ENCODE data around the gene C1RL.

DNA sequence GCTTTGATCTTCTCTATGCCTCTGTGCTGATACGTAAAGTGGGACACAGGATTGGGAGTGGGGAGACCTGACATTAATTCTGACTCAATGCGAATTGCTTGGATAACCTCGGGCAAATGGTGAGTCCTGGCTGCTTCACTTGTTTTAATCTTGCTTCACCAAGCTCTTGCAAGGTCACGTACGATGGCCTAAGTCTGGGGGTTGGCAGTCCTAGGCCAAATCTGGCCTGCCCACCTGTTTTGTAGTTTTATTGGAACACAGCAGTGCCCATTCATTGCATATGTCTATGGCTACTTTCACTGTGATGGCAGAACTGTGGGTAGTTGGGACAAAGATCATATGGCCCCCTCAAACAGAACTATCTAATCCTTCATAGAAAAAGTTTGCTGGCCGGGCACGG, 34.5 kb upstream of the C1RL start:
- TF ChIP-seq, protein P1, sequence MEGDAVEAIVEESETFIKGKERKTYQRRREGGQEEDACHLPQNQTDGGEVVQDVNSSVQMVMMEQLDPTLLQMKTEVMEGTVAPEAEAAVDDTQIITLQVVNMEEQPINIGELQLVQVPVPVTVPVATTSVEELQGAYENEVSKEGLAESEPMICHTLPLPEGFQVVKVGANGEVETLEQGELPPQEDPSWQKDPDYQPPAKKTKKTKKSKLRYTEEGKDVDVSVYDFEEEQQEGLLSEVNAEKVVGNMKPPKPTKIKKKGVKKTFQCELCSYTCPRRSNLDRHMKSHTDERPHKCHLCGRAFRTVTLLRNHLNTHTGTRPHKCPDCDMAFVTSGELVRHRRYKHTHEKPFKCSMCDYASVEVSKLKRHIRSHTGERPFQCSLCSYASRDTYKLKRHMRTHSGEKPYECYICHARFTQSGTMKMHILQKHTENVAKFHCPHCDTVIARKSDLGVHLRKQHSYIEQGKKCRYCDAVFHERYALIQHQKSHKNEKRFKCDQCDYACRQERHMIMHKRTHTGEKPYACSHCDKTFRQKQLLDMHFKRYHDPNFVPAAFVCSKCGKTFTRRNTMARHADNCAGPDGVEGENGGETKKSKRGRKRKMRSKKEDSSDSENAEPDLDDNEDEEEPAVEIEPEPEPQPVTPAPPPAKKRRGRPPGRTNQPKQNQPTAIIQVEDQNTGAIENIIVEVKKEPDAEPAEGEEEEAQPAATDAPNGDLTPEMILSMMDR (IDR thresholded peaks at IDR 0.05; ENCODE audit: insufficient read depth, low read depth, low read length) = no peak
- no peak for TF ChIP-seq EZH2 (IDR thresholded peaks at IDR 0.05; ENCODE audit: insufficient read depth, low read length)

Data from astrocyte (in vitro differentiated cells and primary cell).